ENCODE measurements around the gene VMAC. TPM values are rescaled to one million over a fixed set of nuclear protein-coding genes. Genes with fewer than 3 reads are reported as not detected.

VMAC gene
- total and polyA plus RNA-seq, 2 of the 8 experiments (the other 6 are each of a cell fraction or from before 2014, with no cell fraction given) = 1.3 to 2.2 TPM

- Histone ChIP-seq H2BK15ac (ENCODE audit: low read length) (no peak overlapping the region), H4K5ac (ENCODE audit: insufficient read length, low read depth, low read length) (no peak overlapping the region), H4K8ac (ENCODE audit: extremely low read depth, insufficient read depth, low read length) (no peak overlapping the region), H3K27me3 (replicated peaks in 1 of 4; ENCODE audit: control insufficient read depth in 3 of 4, extremely low read depth in 1 of 4, insufficient read depth in 3 of 4, low read length in 3 of 4) (no peaks in the 10 kb centered on the region; a peak in 1 of 7 replicates), H3K23me2 (ENCODE audit: low read depth, low read length) (no peaks in the 10 kb centered on the region), H2BK5ac (ENCODE audit: low read depth, low read length) (no peak overlapping the region), H3K79me1 (ENCODE audit: low read depth, low read length) (peaks cover 46% of the 10 kb centered on the region), H3K9me3 (ENCODE audit: insufficient read depth in 2 of 2, low read depth in 1 of 2, low read length in 1 of 2) (no peaks in the 10 kb centered on the region), H3K18ac (ENCODE audit: extremely low read depth, low read length) (no peak overlapping the region), H2AK5ac (ENCODE audit: low read depth, low read length) (no peak overlapping the region), H4K91ac (replicated peaks; ENCODE audit: insufficient read length, low read length) (no peak overlapping the region), H2BK20ac (ENCODE audit: low read length) (no peak overlapping the region), H3K4ac (replicated peaks; ENCODE audit: insufficient read length, low read depth, low read length) (no peak overlapping the region), H2BK12ac (ENCODE audit: low read depth, low read length) (0 out of 2 replicates have a peak overlapping the region, but pooled peaks have one; percentile 0), H3K14ac (ENCODE audit: insufficient read length) (no peak overlapping the region), H3K79me2 (ENCODE audit: control insufficient read depth in 1 of 2, insufficient read depth in 2 of 2, low read length in 2 of 2) (peaks cover 15 to 95% of the 10 kb centered on the region in 2 experiments), H3K4me3 (ENCODE audit: extremely low read depth in 1 of 4, insufficient read depth in 2 of 4, low read depth in 3 of 4, low read length in 4 of 4) (no peak overlapping the region), H3K36me3 (ENCODE audit: control insufficient read depth in 2 of 4, insufficient read depth in 4 of 4, low read length in 3 of 4) (no peaks in the 10 kb centered on the region), H3K9ac (replicated peaks in 1 of 4; ENCODE audit: extremely low read depth in 1 of 4, low read depth in 3 of 4, low read length in 3 of 4) (no peak overlapping the region), H3K56ac (replicated peaks; ENCODE audit: insufficient read length, low read depth, low read length) (no peak overlapping the region), H3K23ac (ENCODE audit: insufficient read length) (no peak overlapping the region), H3K4me2 (ENCODE audit: insufficient read depth in 1 of 2, low read depth in 2 of 2, low read length in 2 of 2) (no peak overlapping the region), H2AFZ (ENCODE audit: low read length) (no peak overlapping the region), H3K27ac (ENCODE audit: low read depth, low read length) (no peak overlapping the region), H2BK120ac (replicated peaks; ENCODE audit: low read depth, low read length) (no peak overlapping the region), H3K4me1 (replicated peaks in 1 of 4; ENCODE audit: control insufficient read depth in 3 of 4, insufficient read depth in 4 of 4, low read length in 3 of 4) (peaks cover 10 to 35% (median 18%) of the 10 kb centered on the region in 4 experiments), H4K20me1 (replicated peaks in 1 of 2; ENCODE audit: control insufficient read depth in 1 of 2, insufficient read depth in 2 of 2, low read length in 2 of 2) (peaks cover 44 to 59% of the 10 kb centered on the region in 2 experiments)
- ChIA-PET POLR2A (ENCODE audit: partially characterized antibody) (interaction anchor here (2.7 kb wide), 1 partner anchor 8 kb away, joined by 11 read pairs; no protein-coding TSS in a partner anchor), CTCF (ENCODE audit: partially characterized antibody) (interaction anchor here (0.6 to 5.8 kb wide), 6 partner anchors 8 to 751 kb away, joined by 3 to 43 read pairs (median 3); no protein-coding TSS in a partner anchor)
- DNase-seq (ENCODE audit: low read depth in 1 of 2, low spot score in 2 of 2) (no peak), FAIRE-seq (no peak)
- WGBS, 2 experiments (ENCODE audit: extremely low coverage in 1 of 2, insufficient coverage in 1 of 2, insufficient read length in 1 of 2, insufficient replicate concordance in 2 of 2, low coverage in 1 of 2, low lambda C conversion rate in 2 of 2, missing lambda C conversion rate in 1 of 2) = 97% methylated on average over 14 of the region's 14 CpGs; no CpG with 5 or more reads in 1 of the 2 experiments
- TF ChIP-seq GABPA (IDR thresholded peaks at IDR 0.05; ENCODE audit: borderline replicate concordance, insufficient read depth, low read length) = no peak
- TF ChIP-seq CHD2 (IDR thresholded peaks at IDR 0.05; ENCODE audit: low read length) = no peak
- no peak for TF ChIP-seq BRCA1 (IDR thresholded peaks at IDR 0.05; ENCODE audit: low read depth, low read length)
- TF ChIP-seq SIN3A (conservative IDR thresholded peaks at IDR 0.05 in 1 of 2, IDR thresholded peaks at IDR 0.05 in 1 of 2; ENCODE audit: low read depth in 1 of 2, low read length in 2 of 2) = no peak
- no peak for TF ChIP-seq SP2 (IDR thresholded peaks at IDR 0.05; ENCODE audit: low read length)
- TF ChIP-seq TAF1 (IDR thresholded peaks at IDR 0.05; ENCODE audit: low read depth, low read length) = no peak
- no peak for TF ChIP-seq CTCF (IDR thresholded peaks at IDR 0.05; ENCODE audit: control extremely low read depth in 1 of 3, insufficient read depth in 1 of 3, low read depth in 1 of 3, low read length in 3 of 3)
- TF ChIP-seq BCL11A (IDR thresholded peaks at IDR 0.05; ENCODE audit: low read depth in 2 of 2, low read length in 2 of 2) = no peak
These were observed 54.8 kb downstream of the VMAC start for GRCh38 chr19:5959260-5960004.
